Left ventricle myocardium inferior (tissue), 1 donor: ENCODE measurements around the gene COBLL1. TPM values are rescaled to one million over a fixed set of nuclear protein-coding genes. Genes with fewer than 3 reads are reported as not detected.

ENCODE experiments used
- DNase-seq: peaks from one replicate; pipeline ENCODE4 v3.0.0-alpha.2; 2020
- H3K27ac ChIP-seq: fragments of 200-600 bp; replicated peaks from 2 replicates; pipeline ENCODE4 v1.8.0; 2021
- H3K27me3 ChIP-seq: fragments of 200-600 bp; 2 replicates; pipeline ENCODE4 v1.8.0; 2021; ENCODE audit warnings: low read depth
- H3K36me3 ChIP-seq: fragments of 200-600 bp; 2 replicates; pipeline ENCODE4 v1.8.0; 2021
- H3K4me1 ChIP-seq: fragments of 200-600 bp; 2 replicates; pipeline ENCODE4 v1.8.0; 2021
- H3K4me3 ChIP-seq: fragments of 200-600 bp; 2 replicates; pipeline ENCODE4 v1.8.0; 2021; ENCODE audit warnings: mild to moderate bottlenecking, moderate library complexity
- H3K9me3 ChIP-seq: fragments of 200-600 bp; replicated peaks from 2 replicates; pipeline ENCODE4 v1.8.0; 2021
- CTCF ChIP-seq: fragments of 200-600 bp; IDR thresholded peaks from 2 replicates; pipeline ENCODE4 v1.8.0; 2021; ENCODE audit warnings: antibody characterized with exemption, mild to moderate bottlenecking, borderline replicate concordance
- intact Hi-C: fragments of 100-400 bp; cut with micrococcal nuclease; formaldehyde crosslinking; loops from one replicate; pipeline ENCODE4 v1.11.0; 2022
- total RNA-seq: library from RNA; stranded (reverse); fragmentation: NEBNext Ultra II Directional; extraction: Animal tissue kit (Norgen Biotek cat#: 25700); gene quantifications from one replicate; pipeline ENCODE4 v1.2.1, GENCODE V29; 2021
- donor health status: DM: no; HTN: yes; CAD: no; lungs with severe emphysema.

COBLL1 gene
- total RNA-seq, 1 donor from 2014 or later = 15.3 TPM

- TF ChIP-seq CTCF = no peak
- Histone ChIP-seq H3K4me3 (no peak overlapping the region), H3K27ac (peak overlapping the region; percentile 31), H3K36me3 (peaks cover 19% of the 10 kb centered on the region), H3K4me1 (peaks cover 28% of the 10 kb centered on the region), H3K9me3 (no peaks in the 10 kb centered on the region), H3K27me3 (no peaks in the 10 kb centered on the region)
- no peak for DNase-seq
- intact Hi-C loops = no loop called here
Measured at GRCh38 chr2:164722616-164723338, 118.8 kb downstream of the COBLL1 start.

- no peak overlapping the region for H3K4me3 ChIP-seq
- intact Hi-C loops = no loop called here
- no peak for DNase-seq
- H3K4me1 ChIP-seq = peaks cover 33% of the 10 kb centered on the region
- TF ChIP-seq CTCF = no peak
- no peaks in the 10 kb centered on the region for H3K9me3 ChIP-seq
- peaks cover 25% of the 10 kb centered on the region for H3K36me3 ChIP-seq
- no peaks in the 10 kb centered on the region for H3K27me3 ChIP-seq
- H3K27ac ChIP-seq = no peak overlapping the region
Measured at GRCh38 chr2:164721430-164721829, 120.2 kb downstream of the COBLL1 start.

GRCh38 chr2:164719996-164720941 is 121.4 kb downstream of the COBLL1 start:
- no peak for DNase-seq
- Histone ChIP-seq H3K27me3 (no peaks in the 10 kb centered on the region), H3K4me3 (no peak overlapping the region), H3K9me3 (no peaks in the 10 kb centered on the region), H3K4me1 (peaks cover 33% of the 10 kb centered on the region), H3K36me3 (peaks cover 25% of the 10 kb centered on the region), H3K27ac (peak overlapping the region; percentile 11)
- no peak for TF ChIP-seq CTCF
- intact Hi-C loops = no loop called here

- no peak for DNase-seq
- H3K36me3 ChIP-seq = peaks cover 24% of the 10 kb centered on the region
- H3K27me3 ChIP-seq = no peaks in the 10 kb centered on the region
- no peak overlapping the region for H3K27ac ChIP-seq
- H3K4me1 ChIP-seq = peaks cover 26% of the 10 kb centered on the region
- no peak overlapping the region for H3K4me3 ChIP-seq
- no peaks in the 10 kb centered on the region for H3K9me3 ChIP-seq
- TF ChIP-seq CTCF = peak; percentile 71
- intact Hi-C loops = no loop called here
Measured at GRCh38 chr2:164717000-164717803, 124.4 kb downstream of the COBLL1 start.

GRCh38 chr2:164714471-164714870 is 127.2 kb downstream of the COBLL1 start:
- no peaks in the 10 kb centered on the region for H3K27me3 ChIP-seq
- H3K4me3 ChIP-seq = no peak overlapping the region
- no peak for DNase-seq
- H3K9me3 ChIP-seq = no peaks in the 10 kb centered on the region
- TF ChIP-seq CTCF = no peak
- no peak overlapping the region for H3K27ac ChIP-seq
- H3K36me3 ChIP-seq = peaks cover 14% of the 10 kb centered on the region
- peaks cover 11% of the 10 kb centered on the region for H3K4me1 ChIP-seq
- intact Hi-C loops = no loop called here
